Measurements from ENCODE around the gene ACTG1. TPM values are rescaled to one million over a fixed set of nuclear protein-coding genes. Genes with fewer than 3 reads are reported as not detected.

Gene ACTG1
- total RNA-seq, 1 donor from 2014 or later, result 468 TPM

DNA sequence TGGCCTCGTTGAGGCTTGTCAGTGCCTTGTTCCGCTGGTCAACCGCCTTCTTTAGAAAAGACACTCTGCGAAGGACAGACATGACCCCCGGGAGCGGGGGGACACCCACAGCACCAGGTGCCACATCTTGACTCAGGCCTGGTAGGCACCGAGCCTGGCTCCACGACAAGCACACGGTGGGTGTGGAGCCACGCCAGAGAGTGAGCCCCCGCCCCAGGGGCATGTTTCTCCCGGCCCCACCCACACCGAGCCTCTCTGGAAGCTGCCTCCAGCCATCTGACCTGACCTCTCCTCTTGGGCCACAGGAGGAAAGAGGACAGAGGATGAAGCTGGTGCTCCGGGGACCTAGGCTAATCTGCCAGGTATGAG lies 35.0 kb upstream of the ACTG1 start:
- ATAC-seq (no peak), DNase-seq (ENCODE audit: missing footprints) (no peak)
- intact Hi-C loops (cut with DNase I), result no loop called here

DNA sequence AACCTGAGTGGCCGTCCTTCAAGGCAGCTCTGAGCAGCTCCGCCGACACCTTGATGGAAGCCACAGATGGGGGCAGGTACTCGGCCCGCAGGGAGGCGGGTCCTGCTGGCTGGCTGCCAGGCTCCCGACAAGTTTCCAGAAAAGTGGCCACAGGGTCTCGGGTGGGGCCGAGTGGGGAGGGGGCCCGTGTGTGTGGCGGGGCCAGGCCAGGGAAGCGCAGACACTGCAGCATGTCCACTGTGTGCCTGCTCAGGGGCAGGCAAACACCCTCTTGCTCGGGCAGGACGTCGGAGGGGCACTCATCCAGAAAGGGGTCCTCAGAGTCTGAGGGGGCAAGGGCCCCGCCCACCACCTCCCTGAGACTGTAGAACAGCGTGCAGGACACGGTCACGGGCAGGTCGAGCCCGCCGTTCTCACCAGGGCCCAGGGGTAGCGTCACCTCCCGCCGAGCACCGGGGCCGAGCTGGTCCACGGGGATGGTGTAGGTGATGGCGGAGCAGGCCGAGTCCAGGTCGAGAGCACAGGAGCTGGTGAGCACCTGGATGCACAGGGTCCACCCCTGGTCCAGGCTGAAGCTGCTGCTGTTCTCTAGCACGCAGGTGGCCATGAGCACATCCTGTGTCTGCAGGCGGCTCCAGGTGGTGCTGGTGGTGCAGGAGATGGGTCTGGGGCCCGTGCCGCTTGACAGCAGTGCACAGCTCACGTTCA lies 34.5 kb upstream of the ACTG1 start:
- intact Hi-C loops (cut with DNase I), result no loop called here
- no peak for DNase-seq (ENCODE audit: missing footprints)
- no peak for ATAC-seq

DNA sequence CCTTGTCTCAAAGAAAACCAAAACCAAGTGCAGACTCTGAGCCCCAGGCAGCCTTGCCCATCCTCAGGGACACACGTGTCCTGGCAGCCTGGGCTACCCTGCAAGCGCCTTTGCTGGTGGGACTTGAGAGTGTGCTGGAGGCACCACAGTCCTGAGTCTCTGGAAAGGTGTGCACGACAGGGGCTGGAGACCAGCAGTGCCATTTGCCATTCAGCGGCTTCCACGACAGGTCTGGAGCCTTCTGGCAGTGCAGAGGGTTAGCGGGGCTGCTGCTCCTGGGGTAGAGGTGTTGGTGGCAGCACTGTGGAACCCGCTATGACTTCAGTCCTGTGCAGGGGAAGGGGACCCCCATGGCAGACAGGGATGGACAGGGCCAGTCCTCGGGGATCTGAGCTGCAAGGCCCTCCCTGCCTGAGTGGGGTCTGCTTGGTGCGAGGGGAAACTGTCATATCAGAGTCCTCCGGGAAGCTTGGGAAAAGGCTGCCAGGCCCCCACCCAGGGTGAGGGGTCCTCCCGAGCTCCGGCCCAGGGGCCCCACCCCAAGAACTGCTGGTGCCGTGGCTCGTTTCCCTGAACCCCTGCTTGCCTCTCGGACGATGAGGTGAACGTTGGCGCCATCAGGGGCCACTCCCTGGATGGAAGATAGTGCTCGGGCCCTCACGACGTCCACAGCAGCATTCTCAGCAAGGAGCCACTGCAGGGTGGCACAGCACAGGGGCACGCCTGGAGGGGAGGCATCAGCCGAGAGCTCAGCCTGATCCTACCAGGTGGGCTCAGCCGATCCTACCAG lies 32.8 kb upstream of the ACTG1 start:
- no peak for DNase-seq (ENCODE audit: missing footprints)
- intact Hi-C loops (cut with DNase I), result no loop called here
- no peak for ATAC-seq

DNA sequence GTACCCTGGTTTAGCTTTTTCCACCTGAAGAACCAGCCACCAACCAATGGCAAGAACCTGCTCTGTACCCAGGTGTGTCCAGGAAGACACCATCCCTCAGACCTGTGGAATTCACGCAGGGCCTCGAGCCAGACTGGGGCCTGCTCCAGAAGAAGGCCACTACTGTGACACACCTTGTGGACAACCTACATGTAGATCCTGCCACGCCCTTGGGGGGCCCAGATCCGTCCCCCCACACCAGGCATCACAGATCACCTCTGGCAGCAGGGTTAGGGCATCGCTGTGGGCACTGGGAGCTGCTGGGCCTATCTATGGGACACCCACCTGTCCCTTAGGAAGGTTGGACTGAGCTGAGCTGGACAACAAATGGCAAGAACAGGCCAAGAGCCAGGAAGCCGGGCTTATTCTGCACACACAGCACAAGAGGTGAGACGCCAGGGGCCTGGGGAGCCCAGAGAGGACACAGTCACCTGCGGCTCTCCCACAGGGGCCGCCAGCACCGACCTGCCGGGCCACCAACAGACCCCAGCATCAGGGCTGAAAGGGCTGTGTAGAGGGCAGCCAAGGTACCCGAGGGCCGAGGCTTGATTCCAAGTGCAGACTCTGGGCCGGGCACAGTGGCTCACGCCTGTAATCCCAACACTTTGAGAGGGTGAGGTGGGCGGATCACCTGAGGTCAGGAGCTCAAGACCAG lies 31.8 kb upstream of the ACTG1 start:
- DNase-seq (ENCODE audit: missing footprints) (peak; percentile 68), ATAC-seq (no peak)
- intact Hi-C loops (cut with DNase I), result no loop called here

DNA sequence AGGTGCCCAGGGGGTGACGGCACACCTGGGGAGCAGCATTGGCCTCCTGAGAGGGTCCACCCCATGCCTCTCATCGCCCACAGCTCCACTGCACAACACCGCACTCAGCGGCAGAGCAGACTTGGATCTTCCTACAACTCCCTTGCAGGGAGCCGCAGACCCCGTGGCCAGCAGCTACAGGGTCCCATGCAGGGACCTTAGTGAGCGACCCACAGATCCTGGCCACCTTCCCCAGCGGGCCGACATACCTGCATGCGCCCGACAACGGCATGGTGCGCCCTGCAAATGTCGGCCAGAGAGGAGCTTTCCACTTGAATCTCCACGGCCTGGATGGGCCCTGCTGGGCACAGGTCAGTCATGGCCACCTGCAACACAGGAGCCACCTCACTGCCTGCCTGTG lies 31.2 kb upstream of the ACTG1 start:
- ATAC-seq (no peak), DNase-seq (ENCODE audit: missing footprints) (peak; percentile 53)
- intact Hi-C loops (cut with DNase I), result no loop called here

DNA sequence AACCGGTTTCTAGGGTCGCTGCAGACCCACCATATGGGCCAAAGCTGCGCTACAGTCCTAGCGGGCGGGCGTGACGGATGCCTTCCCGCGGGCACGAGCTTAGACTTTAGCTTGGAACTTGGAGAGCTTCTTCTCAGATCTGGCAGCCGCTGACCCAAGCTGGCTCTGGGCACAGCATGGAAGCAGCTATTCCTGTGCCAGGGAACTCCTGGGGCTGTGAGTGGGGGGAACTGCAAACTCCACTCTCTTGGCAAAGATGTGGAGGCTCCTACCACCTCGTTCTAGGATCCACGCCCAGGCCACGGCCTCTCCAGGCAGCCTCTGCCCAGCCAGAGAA lies 30.7 kb upstream of the ACTG1 start:
- intact Hi-C loops (cut with DNase I), result no loop called here
- ATAC-seq, result peak; percentile 85
- peak; percentile 68 for DNase-seq (ENCODE audit: missing footprints)

DNA sequence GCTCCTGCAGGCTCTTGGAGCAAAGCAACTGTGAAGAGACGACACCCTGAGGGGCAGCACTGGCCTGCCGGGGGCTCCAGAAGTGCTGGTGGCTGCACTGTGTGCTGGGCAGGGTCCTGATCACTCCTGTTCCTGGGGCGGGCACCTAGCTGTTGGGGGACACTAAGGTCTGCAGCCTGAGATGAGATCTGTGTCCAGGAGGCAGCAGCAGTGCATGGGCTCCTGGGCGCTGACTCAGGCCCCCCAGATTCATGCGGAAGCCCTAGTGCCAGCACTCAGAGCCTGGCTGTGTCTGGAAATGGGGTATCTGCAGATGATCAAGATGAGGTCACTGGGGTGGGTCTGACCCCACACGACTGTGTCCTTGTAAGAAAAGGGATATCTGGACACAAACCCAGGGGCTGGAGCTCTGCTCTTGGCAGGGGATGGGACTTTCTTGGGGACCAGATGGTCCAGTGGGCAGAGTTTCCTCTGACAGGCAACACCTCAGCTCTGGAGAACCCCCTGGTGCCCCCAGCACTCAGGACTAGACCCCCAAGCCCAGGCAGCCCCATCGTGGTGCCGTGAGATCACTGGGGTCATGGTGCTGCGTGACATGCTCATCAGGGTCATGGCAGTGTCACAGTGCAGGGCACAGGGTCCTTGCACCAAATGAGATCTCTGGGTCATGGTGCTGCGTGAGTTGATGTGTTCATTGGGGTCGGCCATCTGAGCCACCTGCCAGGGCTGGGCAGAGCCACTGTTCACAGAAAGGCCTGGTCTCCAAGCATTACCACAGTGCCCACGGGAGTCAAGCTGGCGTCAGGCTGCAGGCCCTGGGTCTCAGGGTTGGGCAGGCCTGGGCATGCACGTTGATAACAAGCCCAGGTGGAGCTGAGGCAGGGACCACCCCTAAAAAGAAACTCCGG lies 30.1 kb upstream of the ACTG1 start:
- ATAC-seq, result peak; percentile 2
- intact Hi-C loops (cut with DNase I), result no loop called here
- peak; percentile 65 for DNase-seq (ENCODE audit: missing footprints)

DNA sequence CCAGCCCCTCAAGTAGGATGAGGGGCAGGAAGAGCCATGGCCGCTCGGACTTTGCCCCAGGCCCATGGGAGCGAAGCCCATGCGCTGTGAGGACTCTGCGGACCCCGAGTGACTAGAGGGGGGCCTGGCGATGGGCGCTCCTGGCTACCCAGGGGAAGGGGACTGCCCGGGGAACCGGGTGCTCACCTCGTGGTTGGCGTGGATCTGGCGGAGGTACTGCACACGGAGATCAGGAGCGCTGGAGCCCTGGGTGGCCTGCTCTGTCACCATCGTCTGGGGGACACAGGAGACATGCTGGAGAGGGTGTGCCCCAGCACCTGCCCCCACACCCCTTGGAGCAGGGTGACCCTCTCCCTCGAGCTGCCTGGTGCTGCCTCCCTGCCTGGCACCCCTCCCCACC lies 28.5 kb upstream of the ACTG1 start:
- intact Hi-C loops (cut with DNase I), result no loop called here
- ATAC-seq (no peak), DNase-seq (ENCODE audit: missing footprints) (peak; percentile 34)

DNA sequence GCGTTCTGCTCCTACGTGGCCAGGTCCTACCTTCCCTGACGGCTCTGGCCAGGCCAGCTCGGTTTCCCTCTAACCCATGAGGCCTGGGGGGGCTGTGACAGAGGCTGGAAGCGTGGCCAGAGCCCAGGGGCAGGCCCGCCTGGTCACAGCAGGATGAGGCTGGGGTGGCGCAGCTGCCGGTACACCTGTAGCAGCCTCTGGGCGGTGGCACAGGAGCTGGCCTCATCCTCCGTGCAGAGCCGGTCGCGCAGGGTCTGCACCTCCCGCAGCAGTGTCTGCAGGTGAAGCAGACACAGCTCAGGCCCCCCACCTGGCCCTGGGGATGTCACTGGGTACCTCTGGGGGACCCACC lies 28.1 kb upstream of the ACTG1 start:
- intact Hi-C loops (cut with DNase I), result no loop called here
- ATAC-seq (no peak), DNase-seq (ENCODE audit: missing footprints) (peak; percentile 62)

DNA sequence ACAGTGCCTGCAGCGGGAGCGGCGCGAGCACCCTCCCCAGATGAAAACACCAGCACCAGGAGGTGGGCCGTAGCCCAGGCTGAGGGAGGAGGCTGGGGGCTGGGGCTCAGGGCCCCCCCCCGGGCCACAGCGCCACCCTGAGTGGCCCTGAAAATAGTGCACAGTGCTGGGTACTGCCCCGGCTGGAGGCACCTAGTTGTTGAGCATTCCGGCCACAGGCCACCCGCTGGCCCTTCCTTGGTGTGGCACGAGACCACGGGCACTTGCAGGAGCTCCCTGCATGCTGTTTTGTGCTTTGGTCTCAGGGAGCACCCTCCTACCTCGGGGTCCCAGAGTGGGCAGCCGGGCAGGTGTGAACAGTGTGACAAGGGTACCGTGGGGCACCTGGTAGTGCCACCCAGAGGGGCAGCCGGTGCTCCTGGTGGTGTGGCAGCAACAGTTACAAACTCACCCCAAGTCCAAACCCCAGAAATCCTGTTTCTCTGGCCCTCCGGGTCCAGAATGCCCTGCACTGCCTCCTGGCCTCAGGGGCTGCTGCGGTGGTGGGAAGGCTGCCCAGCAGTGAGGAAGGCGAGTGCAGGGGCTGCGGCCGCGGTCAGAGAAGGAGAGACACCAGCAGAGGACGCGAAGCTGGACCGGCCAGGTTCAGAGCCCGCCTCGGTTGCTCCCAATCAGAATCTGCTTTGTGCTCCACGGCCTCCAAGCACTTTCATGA lies 27.5 kb upstream of the ACTG1 start:
- ATAC-seq, result no peak
- intact Hi-C loops (cut with DNase I), result loop anchor here (5.0 kb wide), 1 partner anchor 288 kb away; no protein-coding TSS in a partner anchor
- peak; percentile 62 for DNase-seq (ENCODE audit: missing footprints)

DNA sequence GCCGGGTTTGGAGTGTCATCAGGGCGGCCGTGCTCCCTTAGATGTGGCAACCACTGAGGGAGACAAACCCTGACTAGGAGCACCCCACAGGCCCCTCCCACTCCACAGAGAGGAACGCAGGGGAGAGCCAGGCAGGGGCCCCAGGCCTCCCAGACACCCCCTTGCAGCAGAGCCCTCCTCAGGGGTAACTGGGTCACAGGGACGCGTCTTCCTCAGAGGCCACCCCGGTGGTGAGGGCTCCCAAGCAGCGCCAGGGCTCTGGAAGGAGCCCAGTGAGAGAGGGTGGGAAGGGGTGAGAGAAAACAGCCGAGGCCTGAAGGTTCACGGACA lies 26.9 kb upstream of the ACTG1 start:
- ATAC-seq, result no peak
- DNase-seq (ENCODE audit: missing footprints), result peak; percentile 44
- intact Hi-C loops (cut with DNase I), result loop anchor here (5.0 kb wide), 1 partner anchor 287 kb away; no protein-coding TSS in a partner anchor

DNA sequence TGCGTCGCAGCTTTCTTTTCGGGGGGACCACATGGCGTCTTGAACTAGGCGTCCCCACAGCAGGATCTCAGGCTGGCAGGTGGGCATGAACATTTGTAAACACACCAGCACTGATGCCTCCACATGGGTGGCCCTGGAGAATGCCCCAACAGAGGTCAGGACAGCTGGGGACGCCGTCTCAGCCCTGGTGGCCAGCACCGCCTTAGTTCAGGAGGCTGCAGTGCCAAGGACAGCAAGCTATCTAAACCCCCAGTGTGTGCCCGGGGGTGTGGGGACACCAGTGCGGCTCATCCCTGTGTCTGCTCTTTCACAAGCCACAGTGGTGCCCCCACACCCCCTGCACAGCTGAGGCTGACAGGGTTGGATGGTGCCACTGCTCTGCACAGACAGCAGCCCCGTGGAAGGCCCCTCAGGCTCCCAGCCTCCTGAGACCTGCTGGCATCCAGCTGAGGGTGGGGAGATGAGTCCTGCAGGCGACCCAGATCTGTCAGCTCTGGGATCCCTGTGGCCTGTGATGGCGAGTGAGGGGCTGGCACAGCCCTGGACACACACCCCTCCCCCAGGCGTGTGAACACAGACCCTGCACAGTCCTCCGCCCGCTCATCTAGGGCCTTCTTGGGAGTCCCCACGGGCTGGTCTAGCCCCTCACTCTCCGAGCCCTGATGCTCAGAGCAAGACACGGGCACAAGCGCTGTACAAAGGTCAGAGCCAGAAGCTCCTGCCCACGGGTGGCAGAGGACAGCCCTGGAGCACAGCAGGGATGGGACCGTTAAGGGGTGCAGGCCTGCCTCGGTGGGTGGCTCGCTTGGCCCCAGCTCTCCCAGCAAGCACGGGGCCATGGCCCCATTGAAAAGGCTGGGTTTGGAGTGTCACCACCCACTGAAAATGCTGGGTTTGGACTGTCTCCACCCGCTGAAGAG lies 26.3 kb upstream of the ACTG1 start:
- DNase-seq (ENCODE audit: missing footprints) (peak; percentile 41), ATAC-seq (no peak)
- intact Hi-C loops (cut with DNase I), result loop anchor here (5.0 kb wide), 1 partner anchor 287 kb away; no protein-coding TSS in a partner anchor

DNA sequence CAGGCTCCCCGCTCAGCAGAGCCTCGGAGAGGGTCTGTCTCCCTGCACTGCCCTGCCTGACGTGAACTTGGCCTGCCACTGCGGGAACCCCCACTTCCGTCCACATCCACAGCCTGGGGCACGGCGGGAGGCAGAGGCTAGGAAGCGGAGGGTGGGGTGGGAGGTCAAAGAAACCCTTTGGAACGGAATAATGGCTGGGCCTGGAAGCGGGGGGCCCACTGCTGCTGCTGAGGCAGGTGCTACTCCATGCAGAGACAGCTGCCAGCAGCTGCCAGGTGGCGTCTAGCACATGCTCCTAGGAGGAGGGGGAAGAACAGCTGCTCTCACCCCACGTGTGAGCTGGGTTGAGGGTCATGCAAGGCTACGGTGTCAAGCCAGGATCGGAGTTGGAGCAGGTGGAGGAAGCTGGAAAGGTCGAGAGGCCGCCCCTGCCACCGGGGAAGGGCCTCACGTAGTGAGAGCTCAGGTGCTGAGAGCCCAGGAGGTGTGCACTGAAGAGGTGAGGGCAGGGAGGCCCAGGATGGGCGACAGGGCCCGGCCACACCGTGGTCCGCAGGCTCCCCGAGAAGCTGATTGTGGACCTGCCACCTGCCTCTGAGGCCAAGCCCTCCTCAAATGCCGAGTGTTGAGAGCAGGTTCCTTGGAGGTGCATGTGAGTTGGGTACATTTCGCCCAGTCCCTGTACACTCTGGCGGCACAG lies 25.4 kb upstream of the ACTG1 start:
- DNase-seq (ENCODE audit: missing footprints) (peak; percentile 51), ATAC-seq (no peak)
- intact Hi-C loops (cut with DNase I), result loop anchor here (5.0 kb wide), 1 partner anchor 286 kb away; no protein-coding TSS in a partner anchor

DNA sequence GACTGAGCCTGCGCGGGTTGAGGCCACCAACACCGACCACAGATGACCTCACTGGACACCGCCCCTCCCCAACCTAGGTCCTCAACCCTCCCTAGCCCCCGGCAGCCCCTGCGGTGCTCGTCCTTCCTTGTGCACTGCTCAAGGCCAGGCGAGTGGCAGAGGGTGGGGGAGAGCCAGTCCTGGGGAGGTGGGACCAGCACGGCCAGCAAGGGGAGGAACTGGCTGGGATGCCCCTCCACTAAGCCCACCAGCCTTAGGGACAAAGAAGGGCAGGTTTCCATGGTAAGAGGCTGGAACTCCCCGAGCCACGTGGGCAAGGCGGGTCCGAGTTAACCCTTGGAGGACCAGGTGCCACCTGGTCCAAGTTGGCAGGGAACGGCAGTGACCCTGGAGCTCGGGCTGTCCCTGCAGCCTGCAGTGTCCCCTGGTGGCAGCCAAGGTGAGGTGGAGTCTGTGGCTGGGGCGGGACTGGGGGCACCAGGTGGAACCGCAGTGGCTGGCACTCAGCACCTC lies 24.8 kb upstream of the ACTG1 start:
- intact Hi-C loops (cut with DNase I), result loop anchor here (5.0 kb wide), 1 partner anchor 285 kb away; no protein-coding TSS in a partner anchor
- DNase-seq (ENCODE audit: missing footprints), result peak; percentile 45
- ATAC-seq, result peak; percentile 33

DNA sequence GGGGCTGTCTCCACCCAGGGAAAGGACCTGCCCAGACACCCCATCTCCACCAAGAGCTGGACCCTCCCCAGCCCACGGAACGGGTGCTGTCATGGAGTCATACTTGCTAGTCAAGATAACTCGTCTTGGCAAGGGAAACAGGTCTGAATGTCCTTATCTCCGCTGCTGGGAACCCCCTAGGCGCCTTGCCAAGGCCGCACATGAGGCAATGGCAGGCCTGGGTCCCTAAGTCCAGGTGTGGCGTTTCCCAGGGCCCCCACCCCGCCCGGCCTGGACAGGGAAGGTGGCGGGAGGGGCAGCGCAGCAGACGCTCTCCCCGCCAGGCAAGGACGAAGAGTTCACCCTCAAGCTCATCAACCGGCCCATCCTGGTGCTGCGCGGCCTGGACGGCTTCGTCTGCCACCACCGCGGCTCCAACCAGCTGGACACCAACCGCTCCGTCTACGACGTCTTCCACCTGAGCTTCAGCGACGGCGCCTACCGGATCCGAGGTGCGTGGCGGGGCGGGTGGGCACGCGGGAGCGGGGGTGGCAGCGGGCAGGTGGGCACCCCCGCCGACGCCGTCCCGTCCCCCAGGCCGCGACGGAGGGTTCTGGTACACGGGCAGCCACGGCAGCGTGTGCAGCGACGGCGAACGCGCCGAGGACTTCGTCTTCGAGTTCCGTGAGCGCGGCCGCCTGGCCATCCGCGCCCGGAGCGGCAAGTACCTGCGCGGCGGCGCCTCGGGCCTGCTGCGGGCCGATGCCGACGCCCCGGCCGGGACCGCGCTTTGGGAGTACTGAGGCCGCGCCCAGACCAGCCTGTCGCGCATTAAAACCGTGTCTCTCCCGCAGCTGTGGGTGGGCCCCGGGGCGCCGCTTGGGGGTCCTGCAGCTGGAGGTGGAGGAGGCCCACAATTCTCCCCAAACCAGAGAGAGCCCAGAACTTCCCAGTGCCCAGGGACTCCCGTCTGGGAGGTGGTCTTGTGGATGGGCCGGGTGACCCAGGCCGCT lies 24.0 kb upstream of the ACTG1 start:
- DNase-seq (ENCODE audit: missing footprints) (peak; percentile 62), ATAC-seq (peak; percentile 11)
- intact Hi-C loops (cut with DNase I), result loop anchor here (5.0 kb wide), 1 partner anchor 284 kb away; no protein-coding TSS in a partner anchor
